ENCODE measurements around the gene NEK6.

NEK6 gene

GRCh38 chr9:124285903-124286291 is 28.1 kb downstream of the NEK6 start:
- peak; percentile 93 for DNase-seq
- in situ Hi-C loops (cut with HindIII; ENCODE audit: low pct_ligation_motif_present, low pct_unique_long_range_greater_than_20kb, low sequenced_read_pairs): no loop called here

GRCh38 chr9:124286292-124286931 is 28.7 kb downstream of the NEK6 start:
- peak; percentile 92 for DNase-seq

GRCh38 chr9:124290053-124290591 is 32.4 kb downstream of the NEK6 start:
- no peak for DNase-seq
- in situ Hi-C loops (cut with HindIII; ENCODE audit: low pct_ligation_motif_present, low pct_unique_long_range_greater_than_20kb, low sequenced_read_pairs): no loop called here

More at GRCh38 chr9:124286292-124286931, 28.7 kb downstream of the NEK6 start:
- in situ Hi-C loops (cut with HindIII; ENCODE audit: low pct_ligation_motif_present, low pct_unique_long_range_greater_than_20kb, low sequenced_read_pairs): no loop called here

GRCh38 chr9:124290743-124291554 is 33.2 kb downstream of the NEK6 start:
- in situ Hi-C loops (cut with HindIII; ENCODE audit: low pct_ligation_motif_present, low pct_unique_long_range_greater_than_20kb, low sequenced_read_pairs): no loop called here
- no peak for DNase-seq

GRCh38 chr9:124291801-124292396 is 34.1 kb downstream of the NEK6 start:
- in situ Hi-C loops (cut with HindIII; ENCODE audit: low pct_ligation_motif_present, low pct_unique_long_range_greater_than_20kb, low sequenced_read_pairs): no loop called here
- no peak for DNase-seq

GRCh38 chr9:124292696-124293593 is 35.2 kb downstream of the NEK6 start:
- no peak for DNase-seq
- in situ Hi-C loops (cut with HindIII; ENCODE audit: low pct_ligation_motif_present, low pct_unique_long_range_greater_than_20kb, low sequenced_read_pairs): no loop called here

GRCh38 chr9:124293718-124294506 is 36.2 kb downstream of the NEK6 start:
- DNase-seq: no peak
- in situ Hi-C loops (cut with HindIII; ENCODE audit: low pct_ligation_motif_present, low pct_unique_long_range_greater_than_20kb, low sequenced_read_pairs): no loop called here

- in situ Hi-C loops (cut with HindIII; ENCODE audit: low pct_ligation_motif_present, low pct_unique_long_range_greater_than_20kb, low sequenced_read_pairs): no loop called here
- DNase-seq: no peak
These were observed 37.5 kb downstream of the NEK6 start for GRCh38 chr9:124295159-124295794.

GRCh38 chr9:124296094-124296493 is 38.3 kb downstream of the NEK6 start:
- no peak for DNase-seq
- in situ Hi-C loops (cut with HindIII; ENCODE audit: low pct_ligation_motif_present, low pct_unique_long_range_greater_than_20kb, low sequenced_read_pairs): no loop called here

- in situ Hi-C loops (cut with HindIII; ENCODE audit: low pct_ligation_motif_present, low pct_unique_long_range_greater_than_20kb, low sequenced_read_pairs): no loop called here
- DNase-seq: no peak
These were observed 39.2 kb downstream of the NEK6 start for GRCh38 chr9:124296796-124297550.

GRCh38 chr9:124297551-124297901 is 39.8 kb downstream of the NEK6 start:
- in situ Hi-C loops (cut with HindIII; ENCODE audit: low pct_ligation_motif_present, low pct_unique_long_range_greater_than_20kb, low sequenced_read_pairs): no loop called here
- peak; percentile 90 for DNase-seq

GRCh38 chr9:124297915-124298645 is 40.3 kb downstream of the NEK6 start:
- in situ Hi-C loops (cut with HindIII; ENCODE audit: low pct_ligation_motif_present, low pct_unique_long_range_greater_than_20kb, low sequenced_read_pairs): no loop called here
- no peak for DNase-seq

- no peak for DNase-seq
- in situ Hi-C loops (cut with HindIII; ENCODE audit: low pct_ligation_motif_present, low pct_unique_long_range_greater_than_20kb, low sequenced_read_pairs): no loop called here
These were observed 41.0 kb downstream of the NEK6 start for GRCh38 chr9:124298646-124299235.

- in situ Hi-C loops (cut with HindIII; ENCODE audit: low pct_ligation_motif_present, low pct_unique_long_range_greater_than_20kb, low sequenced_read_pairs): no loop called here
- DNase-seq: no peak
These were observed 41.9 kb downstream of the NEK6 start for GRCh38 chr9:124299515-124300090.

- in situ Hi-C loops (cut with HindIII; ENCODE audit: low pct_ligation_motif_present, low pct_unique_long_range_greater_than_20kb, low sequenced_read_pairs): no loop called here
- DNase-seq: no peak
These were observed 42.6 kb downstream of the NEK6 start for GRCh38 chr9:124300312-124300711.

- in situ Hi-C loops (cut with HindIII; ENCODE audit: low pct_ligation_motif_present, low pct_unique_long_range_greater_than_20kb, low sequenced_read_pairs): no loop called here
- DNase-seq: no peak
These were observed 45.2 kb downstream of the NEK6 start for GRCh38 chr9:124302921-124303320.

All from ACHN (cell line).